ENCODE data around the gene MAP7.

The MAP7 gene

GRCh38 chr6:136546331-136546730, 3.9 kb downstream of the MAP7 start:
- CTCF ChIA-PET = no interaction called here
- TF ChIP-seq CTCF (conservative IDR thresholded peaks at IDR 0.05; ENCODE audit: low read depth) = no peak
- POLR2A ChIA-PET (ENCODE audit: low non-redundant PET) = no interaction called here
- H3K27ac ChIP-seq = no peak overlapping the region
- no peak for DNase-seq (ENCODE audit: low spot score)

- ChIA-PET POLR2A (ENCODE audit: low non-redundant PET) (no interaction called here), CTCF (no interaction called here)
- no peak for DNase-seq (ENCODE audit: low spot score)
- H3K27ac ChIP-seq = no peak overlapping the region
- no peak for TF ChIP-seq CTCF (conservative IDR thresholded peaks at IDR 0.05; ENCODE audit: low read depth)
Observed at GRCh38 chr6:136544326-136544725, 5.9 kb downstream of the MAP7 start.

- ChIA-PET POLR2A (ENCODE audit: low non-redundant PET) (no interaction called here), CTCF (interaction anchor here (0.6 to 0.9 kb wide), 2 partner anchors 9 to 624 kb away, joined by 3 to 4 read pairs; partner anchors contain the start of gene MAP7)
- no peak overlapping the region for H3K27ac ChIP-seq
- no peak for DNase-seq (ENCODE audit: low spot score)
- TF ChIP-seq CTCF (conservative IDR thresholded peaks at IDR 0.05; ENCODE audit: low read depth) = no peak
Observed at GRCh38 chr6:136541395-136541794, 8.8 kb downstream of the MAP7 start.

- CTCF ChIA-PET = interaction anchor here (0.5 kb wide), 1 partner anchor 554 kb away, joined by 3 read pairs; no protein-coding TSS in a partner anchor
- POLR2A ChIA-PET (ENCODE audit: low non-redundant PET) = interaction anchor here (0.6 kb wide), 1 partner anchor 1269 kb away, joined by 3 read pairs; no protein-coding TSS in a partner anchor
- DNase-seq (ENCODE audit: low spot score) = no peak
- TF ChIP-seq CTCF (conservative IDR thresholded peaks at IDR 0.05; ENCODE audit: low read depth) = no peak
- no peak overlapping the region for H3K27ac ChIP-seq
Observed at GRCh38 chr6:136539967-136540652, 10.1 kb downstream of the MAP7 start.

- ChIA-PET POLR2A (ENCODE audit: low non-redundant PET) (interaction anchor here (0.7 kb wide), 1 partner anchor 161 kb away, joined by 11 read pairs; no protein-coding TSS in a partner anchor), CTCF (no interaction called here)
- DNase-seq (ENCODE audit: low spot score) = no peak
- no peak for TF ChIP-seq CTCF (conservative IDR thresholded peaks at IDR 0.05; ENCODE audit: low read depth)
- H3K27ac ChIP-seq = no peak overlapping the region
Observed at GRCh38 chr6:136538836-136539235, 11.4 kb downstream of the MAP7 start.

GRCh38 chr6:136535880-136536650, 14.2 kb downstream of the MAP7 start:
- no peak overlapping the region for H3K27ac ChIP-seq
- TF ChIP-seq CTCF (conservative IDR thresholded peaks at IDR 0.05; ENCODE audit: low read depth) = no peak
- ChIA-PET POLR2A (ENCODE audit: low non-redundant PET) (interaction anchor here (0.8 kb wide), 1 partner anchor 246 kb away, joined by 6 read pairs; the partner anchor contains the start of gene BCLAF1), CTCF (interaction anchor here (0.6 to 1.1 kb wide), 2 partner anchors 15 to 112 kb away, joined by 3 read pairs; no protein-coding TSS in a partner anchor)
- DNase-seq (ENCODE audit: low spot score) = no peak

Measured in RWPE1 (cell line).